GM12878 (cell line): ENCODE results near the gene GTPBP3. TPM values are rescaled to one million over a fixed set of nuclear protein-coding genes. Genes with fewer than 3 reads are reported as not detected.

Experiments used
- ATAC-seq: fragments of 200-7000 bp; cut with Tn5 transposase; 3 replicates; pipeline ENCODE4 v1.9.1; 2020; ENCODE audit warnings: mild to moderate bottlenecking, moderate library complexity
- BruUV-seq: library from RNA; stranded (reverse); fragments of 400-500 nt; replicated peaks from 2 replicates; lab custom pipeline; 2021; lab: Mats Ljungman, UMichigan
- CTCF ChIA-PET: fragments of 300-600 bp; sonication (Branson Sonifier 250); formaldehyde crosslinking; extraction: SDS; loops from one replicate; lab custom pipeline; 2021; ENCODE audit warnings: inconsistent platforms; lab: Yijun Ruan, JAX
- POLR2A ChIA-PET: fragments of 350-600 bp; formaldehyde crosslinking; extraction: SDS; loops from one replicate; lab custom pipeline; 2021; ENCODE audit warnings: inconsistent platforms; lab: Charles Lee
- RAD21 ChIA-PET: fragments of 300-600 bp; sonication (Branson Sonifier 250); formaldehyde crosslinking; loops from one replicate; lab custom pipeline; 2023; ENCODE audit warnings: antibody characterized with exemption; ENCODE audit not compliant: unreplicated experiment; lab: Charles Lee
- SMC1A ChIA-PET: fragments of 300-600 bp; sonication (Branson Sonifier 250); formaldehyde crosslinking; loops from one replicate; lab custom pipeline; 2023; ENCODE audit not compliant: unreplicated experiment, uncharacterized antibody; lab: Charles Lee
- DNase-seq: peaks from one replicate; pipeline ENCODE4 v3.0.0-alpha.2; 2011; ENCODE audit warnings: low read depth, low spot score
- FAIRE-seq: peaks from 3 replicates; lab custom pipeline; 2011; peaks lifted over from hg19 to GRCh38; lab: Jason Lieb, UNC
- H2AFZ ChIP-seq: 2 replicates; pipeline ENCODE4 v1.6.0; 2011; ENCODE audit warnings: low read depth, low read length, control low read depth; ENCODE audit not compliant: control insufficient read depth
- H3K27ac ChIP-seq: 2 replicates; pipeline ENCODE4 v1.5.1; 2011; ENCODE audit warnings: control low read depth; ENCODE audit not compliant: control insufficient read depth, insufficient read depth
- H3K27me3 ChIP-seq, 2 experiments: replicated peaks in 1 of 2; 2 replicates each; pipeline versions ENCODE4 v1.6.0 to v1.6.1; 2011; ENCODE audit warnings: low read length in 1 of 2; ENCODE audit not compliant: control insufficient read depth in 2 of 2, insufficient read depth in 2 of 2
- H3K36me3 ChIP-seq, 2 experiments: 2 replicates each; pipeline ENCODE4 v1.5.1; 2011; ENCODE audit warnings: low read length in 1 of 2; ENCODE audit not compliant: control insufficient read depth in 2 of 2, insufficient read depth in 2 of 2
- H3K4me1 ChIP-seq: 2 replicates; pipeline ENCODE4 v1.6.1; 2011; ENCODE audit warnings: mild to moderate bottlenecking, low read length, moderate library complexity, mixed read lengths; ENCODE audit not compliant: control insufficient read depth, insufficient read depth
- H3K4me2 ChIP-seq: 2 replicates; pipeline ENCODE4 v1.6.0; 2011; ENCODE audit warnings: control low read depth; ENCODE audit not compliant: control insufficient read depth, insufficient read depth
- H3K4me3 ChIP-seq: fragments of 200-600 bp; sonication (generic); 2 replicates; pipeline ENCODE4 v1.5.1; 2016
- H3K79me2 ChIP-seq: 2 replicates; pipeline ENCODE4 v1.6.0; 2011; ENCODE audit warnings: low read length; ENCODE audit not compliant: control insufficient read depth, insufficient read depth
- H3K9ac ChIP-seq: 2 replicates; pipeline ENCODE4 v1.8.0; 2011; ENCODE audit warnings: low read length, control low read depth, mixed read lengths; ENCODE audit not compliant: control insufficient read depth, insufficient read depth
- H3K9me3 ChIP-seq: replicated peaks from 3 replicates; pipeline ENCODE4 v1.5.1; 2011; ENCODE audit warnings: mild to moderate bottlenecking, low read length; ENCODE audit not compliant: control insufficient read depth, insufficient read depth
- H4K20me1 ChIP-seq: 2 replicates; pipeline ENCODE4 v1.6.0; 2011; ENCODE audit not compliant: control insufficient read depth, insufficient read depth
- ATF2 ChIP-seq: IDR thresholded peaks from 2 replicates; pipeline ENCODE4 v1.6.1; 2012; ENCODE audit warnings: low read length, inconsistent platforms
- MTA3 ChIP-seq: IDR thresholded peaks from 2 replicates; pipeline ENCODE4 v1.6.1; 2012; ENCODE audit warnings: low read length, inconsistent platforms, borderline replicate concordance
- NFXL1 ChIP-seq: fragments of 450-650 bp; IDR thresholded peaks from 2 replicates; pipeline ENCODE4 v1.6.1; 2017; ENCODE audit warnings: antibody characterized with exemption, mild to moderate bottlenecking, borderline replicate concordance
- PAX5 ChIP-seq: IDR thresholded peaks from 2 replicates; pipeline ENCODE4 v1.6.1; 2011; ENCODE audit warnings: low read depth, low read length, borderline replicate concordance
- POLR2AphosphoS2 ChIP-seq: IDR thresholded peaks from 2 replicates; pipeline ENCODE4 v1.6.1; 2011; ENCODE audit warnings: low read depth, mild to moderate bottlenecking, low read length, improper control_type of control experiment, moderate library complexity
- RELA ChIP-seq: fragments of 450-650 bp; IDR thresholded peaks from 2 replicates; pipeline ENCODE4 v1.8.0; 2014; ENCODE audit warnings: borderline replicate concordance; ENCODE audit not compliant: partially characterized antibody
- SIN3A ChIP-seq: IDR thresholded peaks from 2 replicates; pipeline ENCODE4 v1.6.1; 2012; ENCODE audit warnings: low read depth, low read length, improper control_type of control experiment
- SMC3 ChIP-seq: IDR thresholded peaks from 2 replicates; pipeline ENCODE4 v1.6.1; 2011; ENCODE audit warnings: low read length, improper control_type of control experiment, borderline replicate concordance
- STAT1 ChIP-seq: fragments of 450-650 bp; conservative IDR thresholded peaks from 2 replicates; pipeline ENCODE4 v1.6.1; 2014; ENCODE audit warnings: antibody characterized with exemption, mild to moderate bottlenecking
- SUPT20H ChIP-seq: IDR thresholded peaks from 2 replicates; pipeline ENCODE4 v1.6.1; 2011; ENCODE audit warnings: low read depth, mild to moderate bottlenecking, low read length, moderate library complexity, borderline replicate concordance; ENCODE audit not compliant: control insufficient read depth
- SUZ12 ChIP-seq: fragments of 200-600 bp; sonication (generic); IDR thresholded peaks from one replicate; pipeline ENCODE4 v1.6.1; 2018; ENCODE audit warnings: antibody characterized with exemption, mild to moderate bottlenecking; ENCODE audit not compliant: unreplicated experiment
- ZBTB40 ChIP-seq: fragments of 450-650 bp; IDR thresholded peaks from 2 replicates; pipeline ENCODE4 v1.6.1; 2016; ENCODE audit warnings: mild to moderate bottlenecking, moderate library complexity, borderline replicate concordance
- WGBS: methylation state at CpG from one replicate; pipeline ENCODE4 v1.1.6; 2016; ENCODE audit warnings: low lambda C conversion rate; ENCODE audit not compliant: insufficient replicate concordance, insufficient coverage; ENCODE audit errors: missing lambda C conversion rate; 5-methylcytosine and 5-hydroxymethylcytosine counted together
- in situ Hi-C: fragments of 300-500 bp; cut with MboI; formaldehyde crosslinking; loops from 9 replicates; pipeline ENCODE4 v1.14.3; 2018; ENCODE audit warnings: mixed read lengths
- intact Hi-C: fragments of 100-400 bp; cut with micrococcal nuclease; formaldehyde crosslinking; loops from one replicate; pipeline ENCODE4 v1.14.2; 2022; ENCODE audit not compliant: unreplicated experiment
- polyA plus RNA-seq, 11 experiments: library from polyadenylated mRNA; depleted of rRNA in 4 of 11; unstranded in 6 of 11; stranded (reverse) in 5 of 11; fragments of >200 nt; fragmentation: Nextera tagmentation in 4 of 11; fragmentation: Illumina TruSeq in 1 of 11; extraction: Ambion mirVana in 4 of 11; extraction: Trizol in 1 of 11; gene quantifications; 1 replicate in 1 of 11; 2 replicates in 10 of 11; pipeline versions ENCODE4 v1.2.1 to v1.2.3, GENCODE V29; 2011 to 2016; ENCODE audit warnings: inconsistent platforms in 2 of 11, missing spikeins in 2 of 11, low read depth in 1 of 11
- total RNA-seq, 4 experiments: library from RNA; depleted of rRNA in 3 of 4; stranded (reverse); fragments of >200 nt in 3 of 4; fragmentation: Illumina TruSeq in 1 of 4; extraction: Trizol in 1 of 4; gene quantifications; 2 replicates each; pipeline versions ENCODE4 v1.2.1 to v1.2.3, GENCODE V29; 2013 to 2021
- TF ChIP-seq, protein P1 (sequence below): fragments of 450-650 bp; IDR thresholded peaks from 2 replicates; pipeline ENCODE4 v1.6.1; 2018; ENCODE audit warnings: borderline replicate concordance, mild to moderate bottlenecking; ENCODE audit not compliant: partially characterized antibody

Gene GTPBP3
- total and polyA plus RNA-seq, 10 of the 15 experiments (the other 5 are each of a cell fraction or from before 2014, with no cell fraction given): 2.9 to 46.8 (median 15.4) TPM

- ATAC-seq (no peak), DNase-seq (no peak), FAIRE-seq (no peak)
- in situ Hi-C loops (no loop called here), intact Hi-C loops (no loop called here)
- H3K4me3 ChIP-seq: no peak overlapping the region
- no peaks in the 10 kb centered on the region for H4K20me1 ChIP-seq
- POLR2A ChIA-PET: no interaction called here
- SMC1A ChIA-PET: interaction anchor here (0.6 kb wide), 1 partner anchor 165 kb away, joined by 5 read pairs; no protein-coding TSS in a partner anchor
- H3K36me3 ChIP-seq: no peaks in the 10 kb centered on the region
- BruUV-seq: no TSS peak
- H3K9me3 ChIP-seq: no peaks in the 10 kb centered on the region; the same call in 2 of the 3 replicates
- RAD21 ChIA-PET: no interaction called here
- no peaks in the 10 kb centered on the region; a peak in 2 of 4 replicates for H3K27me3 ChIP-seq
- no peak overlapping the region for H3K9ac ChIP-seq
- CTCF ChIA-PET: interaction anchor here (2.8 kb wide), 1 partner anchor 56 kb away, joined by 9 read pairs; no protein-coding TSS in a partner anchor
- no peak overlapping the region for H2AFZ ChIP-seq
- no peak overlapping the region for H3K4me2 ChIP-seq
- no peaks in the 10 kb centered on the region for H3K79me2 ChIP-seq
- H3K4me1 ChIP-seq: peaks cover 5% of the 10 kb centered on the region; the same call in 1 of the 2 replicates
- no peak overlapping the region for H3K27ac ChIP-seq
- WGBS: 60% methylated on average over 44 of the region's 51 CpGs
- TF ChIP-seq ZBTB40 (no peak), MTA3 (no peak), SIN3A (no peak), STAT1 (no peak), SUPT20H (no peak), SUZ12 (no peak), POLR2AphosphoS2 (no peak), RELA (no peak), ATF2 (no peak), PAX5 (no peak), NFXL1 (no peak), SMC3 (no peak)
- TF ChIP-seq, protein P1, sequence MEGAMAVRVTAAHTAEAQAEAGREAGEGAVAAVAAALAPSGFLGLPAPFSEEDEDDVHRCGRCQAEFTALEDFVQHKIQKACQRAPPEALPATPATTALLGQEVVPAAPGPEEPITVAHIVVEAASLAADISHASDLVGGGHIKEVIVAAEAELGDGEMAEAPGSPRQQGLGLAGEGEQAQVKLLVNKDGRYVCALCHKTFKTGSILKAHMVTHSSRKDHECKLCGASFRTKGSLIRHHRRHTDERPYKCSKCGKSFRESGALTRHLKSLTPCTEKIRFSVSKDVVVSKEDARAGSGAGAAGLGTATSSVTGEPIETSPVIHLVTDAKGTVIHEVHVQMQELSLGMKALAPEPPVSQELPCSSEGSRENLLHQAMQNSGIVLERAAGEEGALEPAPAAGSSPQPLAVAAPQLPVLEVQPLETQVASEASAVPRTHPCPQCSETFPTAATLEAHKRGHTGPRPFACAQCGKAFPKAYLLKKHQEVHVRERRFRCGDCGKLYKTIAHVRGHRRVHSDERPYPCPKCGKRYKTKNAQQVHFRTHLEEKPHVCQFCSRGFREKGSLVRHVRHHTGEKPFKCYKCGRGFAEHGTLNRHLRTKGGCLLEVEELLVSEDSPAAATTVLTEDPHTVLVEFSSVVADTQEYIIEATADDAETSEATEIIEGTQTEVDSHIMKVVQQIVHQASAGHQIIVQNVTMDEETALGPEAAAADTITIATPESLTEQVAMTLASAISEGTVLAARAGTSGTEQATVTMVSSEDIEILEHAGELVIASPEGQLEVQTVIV: no peak
Observed at GRCh38 chr19:17329366-17330261, 7.7 kb upstream of the GTPBP3 start.
